Adrenal gland (tissue), 5 donors: ENCODE measurements around the gene THADA.

Experiments used
- CTCF ChIP-seq, 6 experiments: fragments of 450-650 bp in 4 of 6; fragments of 200-600 bp in 2 of 6; sonication (generic) in 1 of 6; IDR thresholded peaks; 1 replicate in 5 of 6; 2 replicates in 1 of 6; pipeline versions ENCODE4 v1.5.1 to v1.8.0; 2016 to 2021; ENCODE audit warnings: antibody characterized with exemption in 6 of 6, mild to moderate bottlenecking in 2 of 6, moderate library complexity in 1 of 6
- POLR2A ChIP-seq, 2 donors: fragments of 450-650 bp; IDR thresholded peaks; one replicate each; pipeline ENCODE4 v1.6.1; 2017; ENCODE audit warnings: antibody characterized with exemption in 2 of 2, mild to moderate bottlenecking in 2 of 2, moderate library complexity in 1 of 2
- donor health status: DM: no; HTN: no; CAD: no.

- TF ChIP-seq POLR2A (IDR thresholded peaks at IDR 0.05) (no peak), CTCF (IDR thresholded peaks at IDR 0.05) (no peak)
Measured at GRCh38 chr2:43198263-43198662, 397.6 kb downstream of the THADA start.
